Measurements from ENCODE around the gene GRAMD1A.
"Not testable (repeated sequence)": the region's sequence is repeated elsewhere in the genome, so short reads cannot be mapped to it uniquely, and the experiment has no call there.

Gene GRAMD1A

GRCh38 chr19:35048911-35049411 is 48.8 kb downstream of the GRAMD1A start:
- TF ChIP-seq SUZ12 (IDR thresholded peaks at IDR 0.05; ENCODE audit: extremely low read depth, insufficient read depth, insufficient read length) (no peak), ZNF274 (IDR thresholded peaks at IDR 0.05; ENCODE audit: low read depth, low read length) (no peak), YY1 (IDR thresholded peaks at IDR 0.05; ENCODE audit: insufficient read depth, insufficient read length) (no peak)
- no peaks in the 10 kb centered on the region for H3K27me3 ChIP-seq (ENCODE audit: insufficient read depth, insufficient read length)
- H3K9ac ChIP-seq (ENCODE audit: insufficient read length, low read depth): no peak overlapping the region
- H3K4me1 ChIP-seq (ENCODE audit: insufficient read depth, insufficient read length): peaks cover 7% of the 10 kb centered on the region
- no peak for DNase-seq (ENCODE audit: low read depth, low spot score)
- H3K36me3 ChIP-seq (ENCODE audit: insufficient read depth, insufficient read length, low read length): no peaks in the 10 kb centered on the region
- H3K4me3 ChIP-seq (ENCODE audit: insufficient read length, low read depth): no peak overlapping the region
- H3K9me3 ChIP-seq (ENCODE audit: insufficient read depth, low read length): no peaks in the 10 kb centered on the region

GRCh38 chr19:35049456-35049855 is 49.3 kb downstream of the GRAMD1A start:
- no peak for DNase-seq (ENCODE audit: low read depth, low spot score)
- Histone ChIP-seq H3K9me3 (ENCODE audit: insufficient read depth, low read length) (no peaks in the 10 kb centered on the region), H3K4me3 (ENCODE audit: insufficient read length, low read depth) (no peak overlapping the region), H3K27me3 (ENCODE audit: insufficient read depth, insufficient read length) (no peaks in the 10 kb centered on the region), H3K36me3 (ENCODE audit: insufficient read depth, insufficient read length, low read length) (no peaks in the 10 kb centered on the region), H3K9ac (ENCODE audit: insufficient read length, low read depth) (no peak overlapping the region), H3K4me1 (ENCODE audit: insufficient read depth, insufficient read length) (peaks cover 7% of the 10 kb centered on the region)
- TF ChIP-seq YY1 (IDR thresholded peaks at IDR 0.05; ENCODE audit: insufficient read depth, insufficient read length) (no peak), SUZ12 (IDR thresholded peaks at IDR 0.05; ENCODE audit: extremely low read depth, insufficient read depth, insufficient read length) (no peak), ZNF274 (IDR thresholded peaks at IDR 0.05; ENCODE audit: low read depth, low read length) (no peak)

- not testable (repeated sequence) for H3K27me3 ChIP-seq (ENCODE audit: insufficient read depth, insufficient read length); DNase-seq (ENCODE audit: low read depth, low spot score); H3K4me1 ChIP-seq (ENCODE audit: insufficient read depth, insufficient read length); H3K36me3 ChIP-seq (ENCODE audit: insufficient read depth, insufficient read length, low read length); H3K9me3 ChIP-seq (ENCODE audit: insufficient read depth, low read length); H3K4me3 ChIP-seq (ENCODE audit: insufficient read length, low read depth); H3K9ac ChIP-seq (ENCODE audit: insufficient read length, low read depth)
Observed at GRCh38 chr19:35050662-35051061, 50.5 kb downstream of the GRAMD1A start.

GRCh38 chr19:35051268-35051667 is 51.1 kb downstream of the GRAMD1A start:
- DNase-seq (ENCODE audit: low read depth, low spot score); H3K4me1 ChIP-seq (ENCODE audit: insufficient read depth, insufficient read length); H3K36me3 ChIP-seq (ENCODE audit: insufficient read depth, insufficient read length, low read length); H3K4me3 ChIP-seq (ENCODE audit: insufficient read length, low read depth); H3K27me3 ChIP-seq (ENCODE audit: insufficient read depth, insufficient read length); H3K9ac ChIP-seq (ENCODE audit: insufficient read length, low read depth); H3K9me3 ChIP-seq (ENCODE audit: insufficient read depth, low read length): not testable (repeated sequence)

- no peaks in the 10 kb centered on the region for H3K36me3 ChIP-seq (ENCODE audit: insufficient read depth, insufficient read length, low read length)
- no peak for DNase-seq (ENCODE audit: low read depth, low spot score)
- H3K27me3 ChIP-seq (ENCODE audit: insufficient read depth, insufficient read length): no peaks in the 10 kb centered on the region
- peaks cover 7% of the 10 kb centered on the region for H3K4me1 ChIP-seq (ENCODE audit: insufficient read depth, insufficient read length)
- no peaks in the 10 kb centered on the region for H3K9me3 ChIP-seq (ENCODE audit: insufficient read depth, low read length)
- no peak overlapping the region for H3K4me3 ChIP-seq (ENCODE audit: insufficient read length, low read depth)
- no peak overlapping the region for H3K9ac ChIP-seq (ENCODE audit: insufficient read length, low read depth)
- TF ChIP-seq YY1 (IDR thresholded peaks at IDR 0.05; ENCODE audit: insufficient read depth, insufficient read length): no peak
- no peak for TF ChIP-seq ZNF274 (IDR thresholded peaks at IDR 0.05; ENCODE audit: low read depth, low read length)
- no peak for TF ChIP-seq SUZ12 (IDR thresholded peaks at IDR 0.05; ENCODE audit: extremely low read depth, insufficient read depth, insufficient read length)
Observed at GRCh38 chr19:35051796-35052195, 51.7 kb downstream of the GRAMD1A start.

- peaks cover 7% of the 10 kb centered on the region for H3K4me1 ChIP-seq (ENCODE audit: insufficient read depth, insufficient read length)
- no peak for DNase-seq (ENCODE audit: low read depth, low spot score)
- no peak overlapping the region for H3K9ac ChIP-seq (ENCODE audit: insufficient read length, low read depth)
- H3K4me3 ChIP-seq (ENCODE audit: insufficient read length, low read depth): no peak overlapping the region
- no peaks in the 10 kb centered on the region for H3K9me3 ChIP-seq (ENCODE audit: insufficient read depth, low read length)
- no peaks in the 10 kb centered on the region for H3K36me3 ChIP-seq (ENCODE audit: insufficient read depth, insufficient read length, low read length)
- TF ChIP-seq ZNF274 (IDR thresholded peaks at IDR 0.05; ENCODE audit: low read depth, low read length) (no peak), YY1 (IDR thresholded peaks at IDR 0.05; ENCODE audit: insufficient read depth, insufficient read length) (no peak), SUZ12 (IDR thresholded peaks at IDR 0.05; ENCODE audit: extremely low read depth, insufficient read depth, insufficient read length) (no peak)
- no peaks in the 10 kb centered on the region for H3K27me3 ChIP-seq (ENCODE audit: insufficient read depth, insufficient read length)
Observed at GRCh38 chr19:35052599-35053190, 52.6 kb downstream of the GRAMD1A start.

- DNase-seq (ENCODE audit: low read depth, low spot score): no peak
- Histone ChIP-seq H3K36me3 (ENCODE audit: insufficient read depth, insufficient read length, low read length) (no peaks in the 10 kb centered on the region), H3K9ac (ENCODE audit: insufficient read length, low read depth) (no peak overlapping the region), H3K27me3 (ENCODE audit: insufficient read depth, insufficient read length) (no peaks in the 10 kb centered on the region), H3K9me3 (ENCODE audit: insufficient read depth, low read length) (no peaks in the 10 kb centered on the region), H3K4me1 (ENCODE audit: insufficient read depth, insufficient read length) (peaks cover 7% of the 10 kb centered on the region), H3K4me3 (ENCODE audit: insufficient read length, low read depth) (no peak overlapping the region)
- TF ChIP-seq ZNF274 (IDR thresholded peaks at IDR 0.05; ENCODE audit: low read depth, low read length) (no peak), SUZ12 (IDR thresholded peaks at IDR 0.05; ENCODE audit: extremely low read depth, insufficient read depth, insufficient read length) (no peak), YY1 (IDR thresholded peaks at IDR 0.05; ENCODE audit: insufficient read depth, insufficient read length) (no peak)
Observed at GRCh38 chr19:35053667-35054293, 53.7 kb downstream of the GRAMD1A start.
